SK-N-SH treated with all-trans-retinoic acid at 6 μM for 48 hours (cell line): ENCODE results near the gene MBNL2.

Experiments
- ARNTL ChIP-seq: fragments of 450-650 bp; formaldehyde crosslinking; IDR thresholded peaks from 2 replicates; pipeline ENCODE4 v1.5.0; 2020; ENCODE audit warnings: low read depth, mild to moderate bottlenecking, moderate library complexity, borderline replicate concordance
- GLIS3 ChIP-seq: fragments of 250-450 bp; sonication (Bioruptor Pico); IDR thresholded peaks from 2 replicates; pipeline ENCODE4 v1.5.0; 2020; ENCODE audit warnings: mild to moderate bottlenecking, moderate library complexity
- PPARA ChIP-seq: fragments of 250-450 bp; sonication (Bioruptor Pico); IDR thresholded peaks from 2 replicates; pipeline ENCODE4 v1.5.0; 2020; ENCODE audit warnings: mild to moderate bottlenecking, borderline replicate concordance
- TCF4 ChIP-seq: fragments of 250-450 bp; sonication (Bioruptor Pico); IDR thresholded peaks from 2 replicates; pipeline ENCODE4 v1.8.0; 2021; ENCODE audit warnings: mild to moderate bottlenecking, moderate library complexity, borderline replicate concordance
- TOX ChIP-seq: fragments of 250-450 bp; sonication (Bioruptor Pico); IDR thresholded peaks from 2 replicates; pipeline ENCODE4 v1.8.0; 2021; ENCODE audit warnings: mild to moderate bottlenecking, moderate library complexity, borderline replicate concordance
- ZC3H10 ChIP-seq: fragments of 250-450 bp; sonication (Bioruptor Pico); IDR thresholded peaks from 2 replicates; pipeline ENCODE4 v1.5.1; 2021; ENCODE audit warnings: mild to moderate bottlenecking, moderate library complexity
- ZNF565 ChIP-seq: fragments of 450-650 bp; formaldehyde crosslinking; conservative IDR thresholded peaks from 2 replicates; pipeline ENCODE4 v1.5.0; 2020; ENCODE audit warnings: low read depth, mild to moderate bottlenecking, moderate library complexity
- ZNF8 ChIP-seq: fragments of 450-650 bp; formaldehyde crosslinking; IDR thresholded peaks from 2 replicates; pipeline ENCODE4 v1.5.0; 2020; ENCODE audit warnings: mild to moderate bottlenecking, moderate library complexity
- TF ChIP-seq, protein P1 (sequence below): fragments of 250-450 bp; sonication (Bioruptor Pico); IDR thresholded peaks from 2 replicates; pipeline ENCODE4 v1.8.0; 2020; ENCODE audit warnings: mild to moderate bottlenecking, moderate library complexity, borderline replicate concordance
- TF ChIP-seq, protein P2 (sequence below): fragments of 250-450 bp; sonication (Bioruptor Pico); IDR thresholded peaks from 2 replicates; pipeline ENCODE4 v1.5.1; 2020; ENCODE audit warnings: low read depth, mild to moderate bottlenecking, moderate library complexity

DNA sequence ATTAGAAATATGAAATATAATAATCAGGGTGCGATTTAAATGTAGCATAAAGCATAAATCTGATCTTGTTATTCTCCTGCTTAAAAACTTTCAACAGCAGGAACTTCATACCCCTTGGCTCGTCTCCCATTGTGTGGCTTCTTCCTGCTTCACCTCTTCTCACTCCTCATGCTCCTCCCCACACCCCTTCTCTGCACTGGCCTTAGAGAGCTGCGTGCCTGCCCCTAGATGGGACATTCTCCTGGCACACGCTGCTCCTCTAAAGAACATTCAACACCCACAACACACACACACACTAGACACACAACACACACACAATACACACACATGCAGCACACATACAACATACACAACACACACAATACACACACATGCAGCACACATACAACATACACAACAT is 107.2 kb downstream of the MBNL2 start:
- TF ChIP-seq, protein P1, sequence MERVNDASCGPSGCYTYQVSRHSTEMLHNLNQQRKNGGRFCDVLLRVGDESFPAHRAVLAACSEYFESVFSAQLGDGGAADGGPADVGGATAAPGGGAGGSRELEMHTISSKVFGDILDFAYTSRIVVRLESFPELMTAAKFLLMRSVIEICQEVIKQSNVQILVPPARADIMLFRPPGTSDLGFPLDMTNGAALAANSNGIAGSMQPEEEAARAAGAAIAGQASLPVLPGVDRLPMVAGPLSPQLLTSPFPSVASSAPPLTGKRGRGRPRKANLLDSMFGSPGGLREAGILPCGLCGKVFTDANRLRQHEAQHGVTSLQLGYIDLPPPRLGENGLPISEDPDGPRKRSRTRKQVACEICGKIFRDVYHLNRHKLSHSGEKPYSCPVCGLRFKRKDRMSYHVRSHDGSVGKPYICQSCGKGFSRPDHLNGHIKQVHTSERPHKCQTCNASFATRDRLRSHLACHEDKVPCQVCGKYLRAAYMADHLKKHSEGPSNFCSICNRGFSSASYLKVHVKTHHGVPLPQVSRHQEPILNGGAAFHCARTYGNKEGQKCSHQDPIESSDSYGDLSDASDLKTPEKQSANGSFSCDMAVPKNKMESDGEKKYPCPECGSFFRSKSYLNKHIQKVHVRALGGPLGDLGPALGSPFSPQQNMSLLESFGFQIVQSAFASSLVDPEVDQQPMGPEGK (CRISPR knock-in tag) = no peak
- TF ChIP-seq PPARA (CRISPR knock-in tag) = no peak
- no peak for TF ChIP-seq ARNTL (CRISPR knock-in tag)
- TF ChIP-seq ZNF8 (CRISPR knock-in tag) = no peak
- TF ChIP-seq TOX = no peak
- TF ChIP-seq, protein P2, sequence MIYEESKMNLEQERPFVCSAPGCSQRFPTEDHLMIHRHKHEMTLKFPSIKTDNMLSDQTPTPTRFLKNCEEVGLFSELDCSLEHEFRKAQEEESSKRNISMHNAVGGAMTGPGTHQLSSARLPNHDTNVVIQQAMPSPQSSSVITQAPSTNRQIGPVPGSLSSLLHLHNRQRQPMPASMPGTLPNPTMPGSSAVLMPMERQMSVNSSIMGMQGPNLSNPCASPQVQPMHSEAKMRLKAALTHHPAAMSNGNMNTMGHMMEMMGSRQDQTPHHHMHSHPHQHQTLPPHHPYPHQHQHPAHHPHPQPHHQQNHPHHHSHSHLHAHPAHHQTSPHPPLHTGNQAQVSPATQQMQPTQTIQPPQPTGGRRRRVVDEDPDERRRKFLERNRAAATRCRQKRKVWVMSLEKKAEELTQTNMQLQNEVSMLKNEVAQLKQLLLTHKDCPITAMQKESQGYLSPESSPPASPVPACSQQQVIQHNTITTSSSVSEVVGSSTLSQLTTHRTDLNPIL (CRISPR knock-in tag) = no peak
- no peak for TF ChIP-seq ZNF565 (CRISPR knock-in tag)
- no peak for TF ChIP-seq TCF4 (CRISPR knock-in tag)
- no peak for TF ChIP-seq GLIS3 (CRISPR knock-in tag)
- TF ChIP-seq ZC3H10 (CRISPR knock-in tag) = no peak
